GM18909 (cell line): ENCODE data around the gene HOXA4.

Experiments used
- ATAC-seq: cut with Tn5 transposase; IDR thresholded peaks from one replicate; pipeline ENCODE4 v1.9.1; 2021; ENCODE audit warnings: mild to moderate bottlenecking; ENCODE audit not compliant: unreplicated experiment, poor library complexity

Gene HOXA4

DNA sequence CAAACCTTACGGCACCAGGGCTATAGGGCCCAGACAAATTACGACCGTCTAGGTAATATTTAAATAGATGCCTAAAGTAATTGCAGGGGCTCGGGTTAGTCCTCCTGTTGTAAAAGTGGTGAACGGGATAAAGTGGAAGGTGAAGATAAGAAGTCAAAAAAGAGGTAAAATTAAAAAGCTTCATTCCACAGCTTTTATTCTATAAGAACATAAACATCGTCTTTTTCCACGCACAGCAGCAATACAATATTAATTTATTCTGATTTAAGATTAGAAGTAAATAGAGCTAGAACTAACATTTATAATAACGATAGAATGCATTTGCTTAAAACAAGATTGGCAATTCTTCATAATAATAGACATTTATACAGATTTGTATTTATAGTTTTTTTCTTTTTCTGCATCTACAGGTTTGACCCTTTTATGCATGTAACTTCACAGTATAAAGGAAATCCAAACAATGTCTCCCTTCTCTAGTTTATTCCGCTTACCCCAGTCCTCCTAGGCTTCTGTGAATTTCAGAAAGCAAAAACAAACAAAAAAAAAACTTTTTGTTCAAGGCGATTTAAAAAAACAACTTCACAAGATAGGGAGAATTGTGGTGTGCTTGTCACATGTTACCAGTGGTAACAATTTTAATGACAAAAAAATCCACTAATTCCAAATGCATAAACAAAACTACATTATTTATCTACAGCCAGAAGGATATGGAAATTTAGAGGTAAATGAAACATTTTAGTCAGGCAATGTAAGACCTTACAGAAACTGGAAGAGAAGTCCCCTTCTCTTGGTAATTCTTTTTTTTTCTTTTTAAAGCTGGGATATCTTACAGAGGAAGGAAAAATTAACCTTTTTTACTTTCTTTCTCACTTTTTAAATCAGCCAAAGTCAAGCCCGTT, 40.1 kb upstream of the HOXA4 start:
- ATAC-seq = no peak

- no peak for ATAC-seq
Observed at GRCh38 chr7:27169658-27170425, 39.3 kb upstream of the HOXA4 start.

DNA sequence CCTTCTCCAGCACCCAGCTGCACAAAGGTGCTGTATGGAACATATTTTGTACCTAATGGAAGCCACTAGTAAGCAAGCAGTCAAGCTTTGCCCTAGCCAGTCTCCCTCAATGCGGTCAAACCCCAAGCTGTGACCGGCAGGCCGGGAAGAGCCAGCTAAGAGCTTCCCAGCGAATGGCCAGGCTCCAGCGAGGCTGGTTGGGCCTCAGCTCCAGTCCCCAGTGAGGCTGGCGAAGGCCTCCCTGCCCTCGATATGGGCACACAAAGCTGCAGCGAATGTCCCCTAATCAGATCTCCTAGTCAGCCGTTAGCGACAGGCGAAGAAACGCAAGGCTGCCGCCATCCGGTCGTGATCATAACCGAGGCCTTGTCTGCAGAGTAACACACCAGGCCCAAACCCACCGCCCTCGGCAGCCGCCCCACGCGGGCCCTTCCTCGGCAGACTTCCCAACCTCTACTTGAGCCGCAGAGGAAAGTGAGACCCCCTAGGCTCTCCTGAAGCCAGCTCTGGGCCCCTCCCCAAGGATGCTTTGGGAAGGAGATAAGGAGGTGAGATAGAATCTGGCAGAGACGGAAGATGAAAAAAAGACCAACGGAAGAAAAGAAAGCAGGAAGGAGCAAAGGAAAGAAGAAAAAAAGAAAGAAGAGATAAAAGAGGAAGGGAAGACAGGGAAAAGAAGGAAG, 37.8 kb upstream of the HOXA4 start:
- ATAC-seq = no peak

- no peak for ATAC-seq
Observed at GRCh38 chr7:27167916-27168264, 37.3 kb upstream of the HOXA4 start.

- ATAC-seq = no peak
Observed at GRCh38 chr7:27166531-27167505, 36.3 kb upstream of the HOXA4 start.

DNA sequence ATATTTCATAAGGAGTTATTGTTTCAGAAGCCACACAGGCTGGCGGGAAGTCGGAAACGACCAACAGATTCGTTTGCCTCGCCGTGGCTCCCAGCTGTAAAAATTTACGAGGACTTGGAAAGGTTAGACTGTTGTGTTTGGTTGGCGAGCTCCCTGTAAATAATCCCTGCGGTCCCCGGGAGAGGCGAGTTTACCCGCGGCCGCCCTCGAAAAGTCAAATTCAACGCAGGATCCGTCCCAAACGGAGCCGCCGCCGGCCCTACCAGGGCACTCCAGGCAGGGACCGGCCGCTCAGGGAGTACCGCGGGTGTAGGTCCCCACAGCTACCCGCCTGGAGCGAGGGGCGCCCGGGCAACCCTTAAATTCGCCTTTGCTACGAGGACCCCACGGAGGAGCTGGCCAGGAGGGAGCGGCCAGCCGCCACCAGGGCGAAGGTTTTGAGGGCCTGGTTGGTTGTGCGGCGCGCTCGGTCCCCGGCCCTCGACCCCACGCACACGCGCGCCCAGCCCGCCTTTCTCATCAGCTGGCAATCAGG, 35.5 kb upstream of the HOXA4 start:
- ATAC-seq = no peak

GRCh38 chr7:27165089-27165995, 34.8 kb upstream of the HOXA4 start, which contains the start of gene HOXA9:
Gene HOXA9, minus strand, starts transcription at chr7:27165537. Its CDS starts 80 bp downstream, at chr7:27165457.
- no peak for ATAC-seq

DNA sequence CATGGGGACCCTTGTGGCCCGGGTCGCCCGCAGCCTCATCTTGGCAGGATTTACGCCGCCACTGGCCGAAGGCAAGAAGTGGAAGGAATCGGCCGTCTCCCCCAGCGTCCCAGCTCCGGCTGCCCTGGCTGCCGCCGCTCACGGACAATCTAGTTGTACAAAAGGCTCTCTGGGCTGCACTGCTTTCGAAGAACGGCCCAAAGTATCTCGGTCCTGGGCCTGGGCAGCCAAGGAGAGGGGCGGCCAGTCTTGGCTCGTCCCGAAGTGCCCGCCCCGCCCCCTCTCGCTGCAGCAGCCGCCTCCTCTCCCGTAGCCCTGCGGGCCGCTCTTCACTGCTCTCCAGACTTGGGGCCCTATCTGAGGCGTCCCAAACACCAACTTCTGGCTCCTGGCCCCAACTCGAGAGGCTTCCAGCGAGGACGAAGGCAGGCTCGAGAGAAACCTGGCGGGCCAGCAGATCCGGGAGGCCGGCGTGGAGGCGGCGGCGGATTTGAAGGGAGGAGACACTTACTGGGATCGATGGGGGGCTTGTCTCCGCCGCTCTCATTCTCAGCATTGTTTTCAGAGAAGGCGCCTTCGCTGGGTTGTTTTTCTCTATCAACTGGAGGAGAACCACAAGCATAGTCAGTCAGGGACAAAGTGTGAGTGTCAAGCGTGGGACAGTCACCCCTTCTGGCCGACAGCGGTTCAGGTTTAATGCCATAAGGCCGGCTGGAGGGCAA, 34.0 kb upstream of the HOXA4 start:
- no peak for ATAC-seq

DNA sequence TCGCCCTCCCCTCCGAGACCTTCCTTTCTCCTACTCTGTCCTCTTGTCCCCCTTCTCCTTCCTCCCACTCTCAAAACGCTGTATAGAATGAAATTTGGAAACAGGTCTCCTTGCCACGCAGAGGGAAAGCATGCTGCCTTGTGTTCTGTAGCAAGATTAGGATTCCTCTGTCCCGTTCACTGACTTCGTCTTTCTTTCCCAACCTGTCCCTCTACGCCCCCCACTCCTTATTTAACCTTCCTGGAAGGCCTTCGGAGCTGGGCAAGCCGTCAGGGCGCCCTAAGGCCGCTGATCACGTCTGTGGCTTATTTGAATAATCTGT, 33.4 kb upstream of the HOXA4 start:
- ATAC-seq = no peak

GRCh38 chr7:27163288-27164044, 32.9 kb upstream of the HOXA4 start:
- ATAC-seq = no peak

DNA sequence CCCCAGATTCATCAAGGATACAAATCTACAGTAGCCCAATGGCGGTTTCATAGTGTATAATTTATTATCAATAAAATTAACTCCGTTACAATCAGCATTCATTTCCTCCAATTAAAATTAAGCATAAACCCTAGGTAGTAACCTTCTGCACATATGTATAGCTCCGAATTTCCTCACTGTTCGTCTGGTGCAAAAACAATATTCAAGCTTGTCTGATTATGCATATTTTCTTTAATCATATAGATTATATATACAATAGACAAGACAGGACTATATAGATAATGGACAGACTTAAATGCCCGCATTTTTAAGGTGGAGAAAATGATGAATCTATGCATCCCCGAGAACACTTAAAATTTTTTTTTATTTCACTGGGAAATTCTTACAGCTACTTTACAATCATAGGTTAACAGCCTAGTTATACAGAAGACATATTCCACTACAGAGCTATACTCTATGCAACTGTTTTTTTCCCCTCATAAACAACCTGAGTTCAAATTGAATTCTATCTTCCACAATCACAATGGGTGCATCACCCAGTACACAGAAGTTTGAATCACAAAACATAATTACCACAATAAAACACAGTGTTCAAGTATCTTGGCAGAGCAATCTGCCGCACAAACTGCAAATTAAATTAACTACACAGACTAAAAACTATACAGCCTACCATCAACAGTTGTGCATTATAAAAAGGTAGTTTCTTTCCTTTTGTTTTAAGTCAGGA, 32.2 kb upstream of the HOXA4 start:
- ATAC-seq = no peak

DNA sequence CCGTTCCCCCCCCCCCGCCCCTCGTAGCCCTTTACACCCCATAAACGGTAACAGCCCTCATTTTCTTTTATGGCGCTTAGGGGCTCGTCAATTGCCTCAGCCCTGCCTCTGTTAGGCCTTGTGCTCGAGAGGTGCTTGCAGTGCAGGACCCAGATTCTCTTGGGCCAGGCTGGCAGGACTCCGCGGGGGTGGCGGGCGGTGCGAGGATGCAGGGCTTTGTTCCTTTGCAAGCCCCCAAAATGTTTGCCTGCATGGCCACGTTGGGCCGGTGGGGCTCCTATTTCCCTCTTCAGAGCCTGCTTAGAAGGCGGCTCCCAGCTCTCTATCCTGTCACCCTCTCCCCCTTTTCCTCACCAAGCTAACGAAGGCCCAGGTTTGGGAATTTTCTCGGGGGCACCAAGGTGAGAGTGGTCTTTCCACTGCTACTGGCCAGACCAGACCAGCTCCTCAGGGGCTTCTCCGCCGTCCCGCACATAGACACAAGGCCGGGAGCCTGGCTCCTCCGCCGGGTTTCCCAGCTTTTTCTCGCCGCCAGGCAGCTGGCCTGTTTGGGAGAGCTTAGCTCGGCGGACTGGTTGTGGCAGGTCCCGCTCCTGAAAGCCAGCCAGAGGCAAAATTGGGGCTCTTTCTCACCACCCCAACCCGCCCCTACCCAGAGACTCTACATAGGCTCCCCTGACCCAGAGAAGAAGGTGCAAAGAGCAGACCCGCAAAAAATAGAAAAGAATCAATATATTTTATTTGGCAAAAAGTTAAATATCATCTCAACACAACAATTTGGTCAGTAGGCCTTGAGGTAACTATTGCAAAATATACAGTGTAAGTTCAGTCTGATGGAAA, 31.4 kb upstream of the HOXA4 start:
- ATAC-seq = no peak

GRCh38 chr7:27161214-27161720, 30.7 kb upstream of the HOXA4 start:
- no peak for ATAC-seq

DNA sequence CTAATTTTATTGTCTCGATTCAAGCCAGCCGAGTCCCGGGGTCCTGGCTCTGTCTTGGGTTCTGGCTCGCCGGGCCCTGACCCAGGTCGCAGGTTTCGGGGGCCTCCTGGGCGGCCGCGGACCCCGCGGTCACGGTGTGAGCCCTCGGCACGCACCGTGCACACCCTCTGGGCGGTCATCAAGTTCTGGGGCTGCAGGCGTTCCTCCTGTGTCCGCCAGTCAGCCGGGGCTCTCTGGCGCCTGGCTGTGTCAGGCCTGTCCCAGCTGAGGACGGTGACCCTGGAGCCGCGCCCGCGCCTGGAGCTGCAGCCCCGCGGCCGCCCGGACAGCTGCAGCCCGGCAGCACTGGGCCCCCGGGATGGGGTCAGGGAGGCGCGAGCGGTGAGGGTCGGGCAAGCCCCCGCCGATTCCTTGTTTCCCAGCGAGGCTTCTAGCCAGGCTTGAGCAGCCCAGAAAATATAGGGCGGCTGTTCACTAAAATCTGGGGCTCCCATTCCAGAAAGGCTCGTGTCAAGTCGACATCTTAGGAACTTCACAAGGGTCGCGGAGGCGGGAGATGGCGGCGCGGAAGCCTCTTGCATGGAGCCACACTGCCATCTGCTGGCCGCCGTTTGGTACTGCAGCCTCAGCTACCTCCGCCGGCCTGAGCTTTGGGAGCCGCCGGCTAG, 30.1 kb upstream of the HOXA4 start:
- peak; percentile 71 for ATAC-seq

DNA sequence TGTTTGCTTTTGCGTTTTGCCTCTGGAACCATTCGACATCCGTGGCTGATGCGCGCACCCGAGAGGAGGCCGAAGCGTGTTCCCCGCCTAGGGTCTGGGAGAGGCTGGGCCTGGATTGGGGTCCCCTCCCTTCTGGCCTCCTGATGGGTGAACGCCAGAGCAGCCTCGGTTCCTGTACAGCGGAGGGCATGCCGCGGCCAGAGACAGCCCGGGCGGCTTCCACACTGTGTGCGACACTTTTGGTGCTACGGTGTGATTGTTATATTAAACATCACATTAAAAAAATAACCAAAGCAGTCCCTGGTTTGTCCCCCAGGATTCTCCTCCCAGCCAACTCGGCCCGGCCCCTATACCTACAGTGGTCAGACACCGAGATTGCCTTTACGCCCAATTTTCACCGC, 29.6 kb upstream of the HOXA4 start:
- no peak for ATAC-seq
